NOMO-1 treated with DMSO at 0.1 percent for 48 hours (cell line): ENCODE measurements around the gene OR8S1.
"Not testable (repeated sequence)": the region's sequence is repeated elsewhere in the genome, so short reads cannot be mapped to it uniquely, and the experiment has no call there.

Experiments used
- DNase-seq: peaks from one replicate; lab custom pipeline; 2025; ENCODE audit not compliant: unreplicated experiment; lab: John Stamatoyannopoulos, UW

The OR8S1 gene

GRCh38 chr12:48553666-48554343, 28.4 kb downstream of the OR8S1 start:
- DNase-seq, result not testable (repeated sequence)

- DNase-seq, result no peak
These were observed 31.2 kb downstream of the OR8S1 start for GRCh38 chr12:48556631-48557030.

DNA sequence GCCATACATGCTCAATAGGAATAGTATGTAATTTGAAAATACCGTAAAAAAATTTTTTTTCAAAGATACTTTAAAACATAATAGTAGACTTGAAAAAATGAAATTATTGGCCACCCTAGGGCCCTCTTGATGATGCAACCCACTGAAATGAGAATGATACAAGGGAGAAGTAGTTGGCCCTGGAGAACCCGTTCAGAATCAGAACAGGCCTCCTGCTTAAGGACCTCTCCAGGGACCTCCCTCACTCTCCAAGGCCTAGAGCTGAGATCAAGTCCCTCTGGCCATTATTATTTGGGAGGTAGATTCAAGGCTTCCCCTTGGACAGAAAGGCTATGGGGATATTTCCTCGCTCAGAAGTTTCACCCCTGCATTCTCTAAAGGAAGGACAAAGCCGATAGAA, 32.5 kb downstream of the OR8S1 start:
- DNase-seq, result no peak

- DNase-seq, result no peak
These were observed 42.3 kb downstream of the OR8S1 start for GRCh38 chr12:48567731-48568130.

GRCh38 chr12:48569946-48570345, 44.5 kb downstream of the OR8S1 start, which contains the start of gene LALBA:
Gene LALBA (minus strand): TSS chr12:48570046. CDS start chr12:48570020, 26 bp downstream.
- DNase-seq, result no peak

DNA sequence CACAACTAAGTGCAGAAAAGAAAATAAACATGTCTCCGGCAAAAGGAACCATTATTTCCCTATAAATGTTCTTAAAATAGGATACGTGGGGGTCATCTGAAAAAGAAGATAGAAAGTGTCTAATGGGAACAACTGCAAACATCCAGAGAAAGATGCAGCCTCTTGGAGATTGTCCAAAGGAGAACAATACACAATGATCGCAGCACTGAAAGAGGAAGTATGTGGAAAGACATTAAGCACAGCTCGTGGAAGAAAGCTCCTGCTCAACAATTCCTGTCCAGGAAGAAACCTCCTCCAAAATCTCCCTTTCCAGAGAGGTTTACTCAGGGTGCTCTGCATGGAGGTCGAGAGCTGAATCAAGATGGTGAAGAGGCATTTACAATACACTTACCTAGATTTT, 46.9 kb downstream of the OR8S1 start:
- peak; percentile 28 for DNase-seq
